GM21786 (cell line): ENCODE measurements around the gene PTPRJ.

Experiments
- ATAC-seq: cut with Tn5 transposase; IDR thresholded peaks from one replicate; pipeline ENCODE4 v1.9.1; 2021; ENCODE audit not compliant: unreplicated experiment

PTPRJ gene

GRCh38 chr11:48056325-48057183 is 76.2 kb downstream of the PTPRJ start:
- no peak for ATAC-seq

DNA sequence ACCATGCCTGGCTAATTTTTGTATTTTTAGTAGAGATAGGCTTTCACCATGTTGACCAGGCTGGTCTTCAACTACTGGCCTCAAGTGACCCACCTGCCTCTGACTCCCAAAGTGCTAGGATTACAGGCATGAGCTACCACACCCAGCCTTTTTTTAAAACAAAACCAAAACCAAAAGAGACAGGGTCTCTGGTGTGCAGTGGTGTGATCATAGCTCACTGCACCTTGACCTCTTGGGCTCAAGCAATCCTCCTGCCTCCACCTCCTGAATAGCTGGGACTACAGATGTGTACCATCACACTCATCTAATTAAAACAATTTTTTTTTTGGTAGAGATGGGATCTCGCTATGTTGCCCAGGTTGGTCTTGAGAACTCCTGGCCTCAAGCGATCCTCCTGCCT is 77.7 kb downstream of the PTPRJ start:
- no peak for ATAC-seq

DNA sequence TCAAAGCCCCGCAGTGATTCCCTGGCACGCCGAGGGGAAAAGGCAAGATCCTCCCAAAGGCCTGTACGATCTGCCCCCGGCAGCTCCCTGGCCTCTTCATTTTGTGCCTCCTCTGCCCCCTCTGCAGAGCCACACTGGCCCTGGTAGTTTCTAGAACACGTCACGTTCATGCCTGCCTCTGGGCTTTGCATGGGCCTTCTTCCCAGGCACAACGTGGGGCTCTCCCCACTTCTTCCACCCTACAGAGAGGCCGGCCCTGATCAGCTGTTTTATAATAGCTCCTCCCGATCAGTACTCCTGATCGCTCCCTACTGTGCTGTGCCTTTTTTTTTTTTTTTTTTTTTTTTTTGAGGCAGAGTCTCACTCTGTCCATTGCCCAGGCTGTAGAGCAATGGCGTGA is 78.4 kb downstream of the PTPRJ start:
- ATAC-seq = no peak

DNA sequence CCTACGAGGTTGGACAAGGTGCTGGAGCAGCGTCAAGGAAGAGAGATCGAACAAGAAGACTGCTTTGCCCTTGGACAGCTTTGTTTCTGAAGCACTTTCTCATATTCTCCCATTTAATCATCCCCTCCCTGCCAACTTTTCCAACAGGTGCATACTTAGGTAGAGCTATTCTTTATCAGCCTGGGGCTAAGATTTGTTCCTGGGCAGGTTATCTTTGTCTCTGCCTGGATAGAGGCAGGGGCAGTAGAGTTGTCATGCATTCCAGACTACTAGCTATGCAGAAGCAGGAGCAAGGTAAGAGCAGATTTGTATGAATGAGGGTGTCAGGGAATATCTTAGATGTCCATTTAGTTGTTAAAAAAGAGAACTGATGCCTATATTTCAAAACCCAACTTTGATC is 82.3 kb downstream of the PTPRJ start:
- no peak for ATAC-seq

GRCh38 chr11:48063424-48063978 is 83.1 kb downstream of the PTPRJ start:
- ATAC-seq = no peak

- no peak for ATAC-seq
These were observed 83.9 kb downstream of the PTPRJ start for GRCh38 chr11:48064306-48064705.

GRCh38 chr11:48066881-48067800 is 86.8 kb downstream of the PTPRJ start:
- no peak for ATAC-seq

- no peak for ATAC-seq
These were observed 92.9 kb downstream of the PTPRJ start for GRCh38 chr11:48073031-48073861.

GRCh38 chr11:48074425-48075181 is 94.2 kb downstream of the PTPRJ start:
- no peak for ATAC-seq

GRCh38 chr11:48075637-48076036 is 95.3 kb downstream of the PTPRJ start:
- ATAC-seq = no peak

GRCh38 chr11:48077251-48077650 is 96.9 kb downstream of the PTPRJ start:
- ATAC-seq = no peak

GRCh38 chr11:48078689-48079088 is 98.3 kb downstream of the PTPRJ start:
- ATAC-seq = no peak

DNA sequence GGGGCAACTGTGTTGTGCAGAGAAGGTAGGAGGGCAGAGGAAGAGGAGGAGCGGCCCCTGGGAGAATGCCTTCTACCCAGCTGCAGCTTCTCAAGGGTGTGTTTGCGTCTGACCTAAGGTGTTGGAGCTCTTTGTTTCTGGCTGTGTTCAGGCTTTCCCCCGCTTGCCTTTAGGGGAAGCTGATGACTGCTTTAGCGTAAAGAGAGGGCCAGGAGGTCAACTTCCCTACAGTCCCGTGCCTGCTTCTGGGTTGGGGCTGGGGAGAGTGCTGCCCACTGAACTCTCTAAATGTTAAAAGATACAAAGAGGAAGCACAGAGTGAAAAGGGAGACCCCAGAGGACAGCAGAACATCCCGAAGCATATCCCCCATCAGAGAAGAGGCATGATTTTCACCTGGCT is 99.2 kb downstream of the PTPRJ start:
- no peak for ATAC-seq

GRCh38 chr11:48080301-48080861 is 100.0 kb downstream of the PTPRJ start:
- ATAC-seq = no peak

- ATAC-seq = no peak
These were observed 101.0 kb downstream of the PTPRJ start for GRCh38 chr11:48081151-48082010.

DNA sequence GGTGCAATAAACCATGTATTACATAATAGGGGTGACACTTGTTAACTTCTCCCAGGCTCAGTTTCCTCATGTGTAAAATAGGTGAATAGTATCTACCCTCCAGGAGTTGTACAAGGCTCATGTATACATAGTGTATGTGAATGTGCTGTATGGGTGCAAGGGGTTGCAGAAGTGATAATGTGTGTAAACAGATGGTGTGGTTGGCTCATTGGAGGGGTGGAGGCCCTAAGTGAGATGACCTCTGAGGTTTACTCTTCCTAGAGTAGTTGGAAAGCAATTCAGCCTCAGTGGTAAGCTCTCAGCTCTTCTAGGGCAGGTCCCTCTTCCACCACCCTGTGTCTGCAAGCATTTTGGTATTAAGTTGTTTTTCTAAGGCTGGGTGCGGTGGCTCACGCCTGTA is 102.4 kb downstream of the PTPRJ start:
- no peak for ATAC-seq

DNA sequence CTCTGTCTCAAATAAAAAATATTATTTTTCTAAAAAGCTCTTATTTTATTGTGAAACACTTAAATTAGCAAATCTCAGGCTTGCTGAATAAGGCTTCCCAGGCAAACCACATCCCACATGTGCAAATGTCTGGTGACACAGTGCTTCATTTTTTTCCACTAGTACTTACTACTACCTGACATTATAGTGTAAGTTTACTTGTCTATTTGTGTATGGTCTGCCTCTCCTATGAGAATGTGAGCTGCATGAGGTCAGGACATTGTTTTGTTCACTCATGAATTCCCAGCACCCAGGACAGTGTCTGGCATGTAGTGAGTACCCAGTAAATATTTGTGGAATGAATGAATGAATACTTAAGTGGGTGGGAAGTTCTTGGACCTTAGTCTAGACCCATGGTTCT is 103.1 kb downstream of the PTPRJ start:
- ATAC-seq = no peak

DNA sequence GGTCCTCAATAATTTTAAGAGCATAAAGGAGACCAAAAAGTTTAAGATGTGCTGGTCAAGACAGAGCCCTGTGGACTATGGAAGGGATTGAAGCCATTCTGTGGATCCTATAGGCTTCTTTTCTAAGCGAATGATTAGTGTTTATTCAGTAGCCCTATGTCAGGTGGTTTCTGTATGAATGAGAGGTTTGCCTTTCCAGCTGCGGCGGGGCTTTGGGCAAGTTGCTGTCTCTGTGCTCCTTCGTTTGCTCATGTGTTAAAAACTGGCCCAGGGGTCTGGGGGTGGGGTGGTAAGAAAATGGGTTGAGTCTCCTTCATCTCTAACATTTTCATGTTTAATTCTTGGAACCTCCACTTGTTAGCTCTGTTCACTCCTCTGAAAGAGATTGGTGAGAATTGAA is 105.3 kb downstream of the PTPRJ start:
- no peak for ATAC-seq

GRCh38 chr11:48087422-48087821 is 107.1 kb downstream of the PTPRJ start:
- ATAC-seq = no peak
